GM18868 (cell line): Measurements from ENCODE around the gene B3GALNT2.
"Not testable (repeated sequence)": the region's sequence is repeated elsewhere in the genome, so short reads cannot be mapped to it uniquely, and the experiment has no call there.

Experiments used
- ATAC-seq: cut with Tn5 transposase; IDR thresholded peaks from one replicate; pipeline ENCODE4 v1.9.1; 2021; ENCODE audit warnings: mild to moderate bottlenecking, moderate library complexity; ENCODE audit not compliant: unreplicated experiment

B3GALNT2 gene

GRCh38 chr1:235504494-235505222 is 406 bp upstream of the B3GALNT2 start:
- ATAC-seq = peak; percentile 81

- peak; percentile 8 for ATAC-seq
Observed at GRCh38 chr1:235503403-235504121, 690 bp downstream of the B3GALNT2 start.

- no peak for ATAC-seq
Observed at GRCh38 chr1:235502601-235503402, 1.4 kb downstream of the B3GALNT2 start.

GRCh38 chr1:235500971-235501540 is 3.2 kb downstream of the B3GALNT2 start:
- ATAC-seq = no peak

- no peak for ATAC-seq
Observed at GRCh38 chr1:235495551-235495950, 8.7 kb downstream of the B3GALNT2 start.

- ATAC-seq = no peak
Observed at GRCh38 chr1:235495030-235495429, 9.2 kb downstream of the B3GALNT2 start.

- no peak for ATAC-seq
Observed at GRCh38 chr1:235494531-235494930, 9.7 kb downstream of the B3GALNT2 start.

GRCh38 chr1:235491644-235492043 is 12.6 kb downstream of the B3GALNT2 start:
- ATAC-seq = no peak

- ATAC-seq = no peak
Observed at GRCh38 chr1:235486321-235486720, 17.9 kb downstream of the B3GALNT2 start.

GRCh38 chr1:235485558-235485957 is 18.7 kb downstream of the B3GALNT2 start:
- ATAC-seq = no peak

- ATAC-seq = no peak
Observed at GRCh38 chr1:235483090-235483489, 21.2 kb downstream of the B3GALNT2 start.

- no peak for ATAC-seq
Observed at GRCh38 chr1:235473806-235474205, 30.4 kb downstream of the B3GALNT2 start.

- ATAC-seq = no peak
Observed at GRCh38 chr1:235470741-235471439, 33.4 kb downstream of the B3GALNT2 start.

- not testable (repeated sequence) for ATAC-seq
Observed at GRCh38 chr1:235469897-235470296, 34.4 kb downstream of the B3GALNT2 start.

- no peak for ATAC-seq
Observed at GRCh38 chr1:235468970-235469369, 35.3 kb downstream of the B3GALNT2 start.

- no peak for ATAC-seq
Observed at GRCh38 chr1:235468004-235468403, 36.2 kb downstream of the B3GALNT2 start.

- no peak for ATAC-seq
Observed at GRCh38 chr1:235465066-235465465, 39.2 kb downstream of the B3GALNT2 start.

GRCh38 chr1:235462832-235463231 is 41.4 kb downstream of the B3GALNT2 start:
- ATAC-seq = not testable (repeated sequence)

- ATAC-seq = no peak
Observed at GRCh38 chr1:235461954-235462353, 42.3 kb downstream of the B3GALNT2 start.

- ATAC-seq = no peak
Observed at GRCh38 chr1:235460770-235461169, 43.5 kb downstream of the B3GALNT2 start.

- not testable (repeated sequence) for ATAC-seq
Observed at GRCh38 chr1:235457856-235458255, 46.4 kb downstream of the B3GALNT2 start.
